ENCODE data around the gene FOXL2NB. TPM values are rescaled to one million over a fixed set of nuclear protein-coding genes. Genes with fewer than 3 reads are reported as not detected.

The FOXL2NB gene
- total RNA-seq, 1 donor from 2014 or later: not detected

GRCh38 chr3:138913766-138914165, 33.3 kb upstream of the FOXL2NB start:
- Histone ChIP-seq H3K4me3 (no peak overlapping the region), H3K27ac (no peak overlapping the region), H3K9me3 (no peaks in the 10 kb centered on the region), H3K27me3 (no peaks in the 10 kb centered on the region), H3K4me1 (no peaks in the 10 kb centered on the region), H3K36me3 (no peaks in the 10 kb centered on the region)
- no peak for TF ChIP-seq CTCF (IDR thresholded peaks at IDR 0.05)
- intact Hi-C loops (cut with DNase I): no loop called here
- no peak for DNase-seq (ENCODE audit: low spot score in 2 of 2)

GRCh38 chr3:138914870-138915502, 32.0 kb upstream of the FOXL2NB start:
- no peak for TF ChIP-seq CTCF (IDR thresholded peaks at IDR 0.05)
- Histone ChIP-seq H3K4me3 (peak overlapping the region; percentile 74 to 84), H3K27me3 (no peaks in the 10 kb centered on the region), H3K27ac (peak overlapping the region; percentile 92 to 94), H3K4me1 (no peaks in the 10 kb centered on the region), H3K36me3 (no peaks in the 10 kb centered on the region), H3K9me3 (no peaks in the 10 kb centered on the region)
- no peak for DNase-seq (ENCODE audit: low spot score in 2 of 2)
- intact Hi-C loops (cut with DNase I): loop anchor here (1.0 to 5.0 kb wide), 3 partner anchors 81 to 568 kb away; partner anchors contain the start of genes CEP70, MRAS and PIK3CB

- peak; percentile 84 to 92 (median 87) for TF ChIP-seq CTCF (IDR thresholded peaks at IDR 0.05)
- DNase-seq (ENCODE audit: low spot score in 2 of 2): peak; percentile 71 to 96
- Histone ChIP-seq H3K4me3 (peak overlapping the region; percentile 74 to 84), H3K36me3 (no peaks in the 10 kb centered on the region), H3K27ac (peak overlapping the region; percentile 92 to 94), H3K4me1 (no peaks in the 10 kb centered on the region), H3K27me3 (no peaks in the 10 kb centered on the region), H3K9me3 (no peaks in the 10 kb centered on the region)
- intact Hi-C loops (cut with DNase I): loop anchor here (1.0 to 5.0 kb wide), 5 partner anchors 82 to 568 kb away; partner anchors contain the start of genes CEP70, MRAS and PIK3CB
Observed at GRCh38 chr3:138915503-138916498, 31.2 kb upstream of the FOXL2NB start.

- Histone ChIP-seq H3K4me1 (no peaks in the 10 kb centered on the region), H3K27me3 (no peaks in the 10 kb centered on the region), H3K9me3 (no peaks in the 10 kb centered on the region), H3K27ac (no peak overlapping the region), H3K4me3 (no peak overlapping the region), H3K36me3 (no peaks in the 10 kb centered on the region)
- no peak for TF ChIP-seq CTCF (IDR thresholded peaks at IDR 0.05)
- intact Hi-C loops (cut with DNase I): loop anchor here (1.0 to 5.0 kb wide), 3 partner anchors 143 to 570 kb away; partner anchors contain the start of gene MRAS
- no peak for DNase-seq (ENCODE audit: low spot score in 2 of 2)
Observed at GRCh38 chr3:138916824-138917223, 30.2 kb upstream of the FOXL2NB start.

GRCh38 chr3:138919325-138919724, 27.7 kb upstream of the FOXL2NB start:
- no peaks in the 10 kb centered on the region for H3K27me3 ChIP-seq
- no peak overlapping the region for H3K27ac ChIP-seq
- no peak for TF ChIP-seq CTCF (IDR thresholded peaks at IDR 0.05)
- H3K4me1 ChIP-seq: peaks cover 0 to 2% of the 10 kb centered on the region in 2 donors
- no peaks in the 10 kb centered on the region for H3K9me3 ChIP-seq
- DNase-seq (ENCODE audit: low spot score in 2 of 2): no peak
- no peak overlapping the region for H3K4me3 ChIP-seq
- intact Hi-C loops (cut with DNase I): loop anchor here (5.0 kb wide), 1 partner anchor 572 kb away; the partner anchor contains the start of gene MRAS
- H3K36me3 ChIP-seq: no peaks in the 10 kb centered on the region

Data from ascending aorta (tissue), 2 donors.